HG03045 (cell line): Measurements from ENCODE around the gene SHISA9.

Source experiments
- ATAC-seq: cut with Tn5 transposase; IDR thresholded peaks from one replicate; pipeline ENCODE4 v1.9.1; 2021; ENCODE audit warnings: mild to moderate bottlenecking, moderate library complexity; ENCODE audit not compliant: unreplicated experiment

Gene SHISA9

GRCh38 chr16:13012601-13013000 is 111.2 kb downstream of the SHISA9 start:
- ATAC-seq: no peak

- ATAC-seq: no peak
Measured at GRCh38 chr16:13013043-13013442, 111.6 kb downstream of the SHISA9 start.

DNA sequence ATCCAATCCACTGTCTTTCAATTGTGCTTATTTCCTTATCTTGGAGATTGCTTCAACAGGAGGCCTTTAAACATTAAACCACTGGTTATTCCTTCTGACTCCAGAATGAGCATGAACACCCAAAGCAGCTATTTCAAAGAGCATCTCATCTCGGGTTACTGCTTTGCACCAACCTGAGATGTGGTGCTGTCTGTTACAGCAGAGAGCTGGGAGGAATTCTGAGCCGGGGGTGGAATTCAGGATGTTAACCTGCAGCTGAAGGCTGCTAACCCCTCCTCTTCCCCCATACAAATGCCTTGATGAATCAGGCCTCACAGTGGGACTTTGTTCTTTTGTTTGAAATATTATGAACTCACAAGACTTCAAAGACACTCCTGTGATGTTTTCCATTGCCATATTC is 113.1 kb downstream of the SHISA9 start:
- ATAC-seq: no peak

DNA sequence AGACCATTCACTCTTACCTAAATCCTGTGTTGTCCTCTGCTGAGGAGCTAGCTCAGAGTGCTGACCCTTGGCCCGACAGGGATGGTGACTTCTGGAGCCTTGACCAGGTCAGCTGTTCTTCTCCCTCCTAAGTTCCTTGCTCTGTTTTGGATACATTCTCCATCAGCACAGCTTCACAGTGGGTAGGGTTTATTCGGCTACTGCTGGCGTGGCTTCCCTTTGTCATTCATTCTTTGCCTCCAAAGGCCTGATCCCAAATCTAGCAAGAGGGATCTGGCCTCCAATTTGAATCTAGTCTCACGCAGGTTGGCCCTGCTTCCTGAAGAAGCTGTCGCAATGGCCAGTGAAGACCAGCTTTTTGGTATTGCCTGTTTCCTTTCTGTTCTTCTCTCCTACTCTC is 116.6 kb downstream of the SHISA9 start:
- no peak for ATAC-seq

GRCh38 chr16:13021996-13022395 is 120.6 kb downstream of the SHISA9 start:
- no peak for ATAC-seq

- no peak for ATAC-seq
Measured at GRCh38 chr16:13029786-13030185, 128.4 kb downstream of the SHISA9 start.

GRCh38 chr16:13030769-13031168 is 129.4 kb downstream of the SHISA9 start:
- no peak for ATAC-seq

DNA sequence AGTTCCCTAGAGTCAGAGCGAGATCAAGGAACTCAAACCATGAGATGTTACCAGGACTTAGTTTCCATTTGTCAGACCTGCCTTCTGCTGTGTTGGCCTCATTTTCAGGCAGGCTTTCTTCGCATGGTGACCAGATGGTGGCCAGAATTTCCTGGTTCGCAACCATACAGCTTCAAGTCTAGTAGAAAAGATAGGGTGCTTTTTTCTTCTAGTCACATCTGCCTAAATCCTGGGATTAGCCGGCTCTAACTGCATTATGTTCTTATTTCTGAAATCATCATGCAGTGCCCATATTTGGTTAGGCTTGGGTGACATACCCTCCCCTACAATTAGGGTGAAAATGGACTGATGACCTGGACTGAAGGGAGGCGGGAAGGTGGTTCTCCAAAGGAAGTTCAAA is 131.5 kb downstream of the SHISA9 start:
- no peak for ATAC-seq

DNA sequence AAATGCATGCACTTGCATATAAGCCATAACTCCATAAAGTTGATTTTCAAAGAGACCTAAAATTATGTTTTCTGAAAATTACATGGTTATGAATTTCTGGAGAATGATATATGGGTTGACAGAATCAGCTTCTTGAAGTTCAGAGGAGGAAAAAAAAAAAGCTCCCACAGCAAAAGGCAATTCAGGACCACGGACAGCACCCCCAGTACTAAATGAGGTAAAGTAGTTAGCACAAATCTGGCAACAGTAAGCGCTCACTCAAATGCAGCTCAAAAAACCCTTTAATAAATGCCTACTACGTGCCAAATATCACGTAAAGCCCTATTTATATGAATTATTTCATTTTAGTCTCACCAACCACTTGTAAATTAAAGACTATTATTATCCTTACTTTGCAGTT is 135.2 kb downstream of the SHISA9 start:
- no peak for ATAC-seq

DNA sequence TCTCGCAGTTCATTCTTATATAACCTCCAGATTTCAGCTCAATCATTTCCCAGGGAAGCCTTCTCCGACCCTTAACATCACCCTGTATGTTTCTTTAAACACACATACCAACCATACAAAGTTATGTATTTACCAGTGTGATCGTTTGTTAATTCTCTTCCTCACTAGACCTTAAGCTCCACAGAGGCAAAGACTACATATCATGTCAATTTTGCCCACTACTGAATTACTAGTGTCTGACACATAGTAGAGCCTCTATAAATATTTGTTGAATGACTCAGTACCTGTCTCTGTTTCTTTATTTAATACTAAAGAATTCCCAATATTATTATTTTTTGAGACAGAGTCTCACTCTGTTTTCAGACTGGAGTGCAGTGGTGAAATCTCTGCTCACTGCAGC is 137.2 kb downstream of the SHISA9 start:
- no peak for ATAC-seq

DNA sequence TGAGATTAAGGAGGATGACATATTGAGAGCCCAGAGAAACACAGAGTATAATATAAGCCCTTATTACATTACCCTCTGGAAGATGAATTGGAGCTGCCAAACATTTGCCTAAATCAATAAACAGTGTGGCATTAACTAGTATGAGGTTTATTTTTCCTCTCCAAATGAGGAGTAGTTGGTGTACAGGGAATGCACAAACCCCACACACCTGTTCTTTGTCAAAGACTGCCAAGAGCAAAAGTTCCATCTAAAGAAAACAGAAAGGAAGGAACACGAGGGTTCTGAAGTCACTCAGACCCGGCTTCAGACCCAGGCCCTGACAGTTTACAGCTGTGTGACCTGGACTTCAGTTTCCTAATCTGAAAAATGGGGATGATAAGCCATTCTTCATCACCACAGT is 138.1 kb downstream of the SHISA9 start:
- no peak for ATAC-seq

DNA sequence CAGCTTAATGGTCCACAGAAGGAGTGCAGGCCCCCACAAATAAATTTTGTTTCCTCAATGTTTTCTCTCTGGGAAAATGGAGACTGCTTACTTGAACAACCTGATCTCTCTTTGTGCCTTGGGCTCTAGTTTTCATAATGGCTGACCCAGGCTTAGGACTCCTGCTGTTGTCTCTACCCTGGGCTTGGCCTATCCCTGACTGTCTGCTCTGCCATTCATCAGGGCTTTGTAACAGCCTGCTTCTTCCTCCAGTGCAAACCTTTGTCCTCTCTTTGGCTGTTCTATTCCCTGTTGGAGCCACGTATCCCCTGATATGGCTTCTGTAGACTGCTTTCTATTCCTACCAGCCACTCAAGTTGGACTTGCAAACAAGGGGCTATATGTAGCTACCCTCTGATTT is 139.8 kb downstream of the SHISA9 start:
- ATAC-seq: no peak

- no peak for ATAC-seq
Measured at GRCh38 chr16:13041646-13042290, 140.4 kb downstream of the SHISA9 start.

DNA sequence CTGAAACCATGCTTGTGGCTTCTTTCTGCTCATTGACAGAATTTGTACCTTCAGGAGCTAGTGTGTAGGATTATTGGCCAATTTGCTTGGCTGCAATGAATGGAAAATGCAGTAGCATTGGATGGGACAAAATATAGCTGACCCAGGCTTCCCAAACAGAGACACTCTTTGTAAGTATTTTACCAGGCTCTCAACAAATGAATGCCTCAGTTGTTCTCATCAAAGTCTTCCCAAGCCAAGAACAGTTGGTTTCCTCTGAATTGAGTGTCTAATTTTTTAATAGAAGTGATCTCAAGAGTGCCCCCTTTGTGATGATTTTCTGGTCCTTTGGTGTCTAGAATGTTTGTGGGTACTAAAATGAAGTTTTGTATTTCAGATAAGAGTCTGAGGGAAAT is 140.9 kb downstream of the SHISA9 start:
- ATAC-seq: no peak

GRCh38 chr16:13046061-13046821 is 144.8 kb downstream of the SHISA9 start:
- no peak for ATAC-seq

DNA sequence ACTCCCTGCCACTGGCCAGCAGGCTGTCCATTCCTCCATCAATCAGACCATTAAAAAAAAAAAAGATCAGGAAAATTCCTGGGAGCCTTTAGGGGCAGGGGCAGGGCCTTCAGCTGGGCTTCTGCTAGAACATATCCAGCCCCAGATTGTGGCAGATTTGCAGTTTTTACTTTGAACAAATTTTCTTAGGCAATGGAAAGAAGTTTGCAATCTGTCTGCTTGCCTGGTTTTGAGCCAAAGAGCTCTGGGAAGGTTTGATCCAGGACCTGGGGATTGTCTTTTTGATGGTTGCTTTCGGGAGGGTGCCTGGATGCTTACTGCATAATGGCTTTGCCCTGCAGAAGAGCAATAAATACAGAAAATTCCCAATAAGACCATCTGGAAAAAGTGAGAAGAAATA is 145.9 kb downstream of the SHISA9 start:
- ATAC-seq: no peak

GRCh38 chr16:13049688-13050087 is 148.3 kb downstream of the SHISA9 start:
- no peak for ATAC-seq

- ATAC-seq: no peak
Measured at GRCh38 chr16:13052431-13052830, 151.0 kb downstream of the SHISA9 start.

- no peak for ATAC-seq
Measured at GRCh38 chr16:13055480-13055879, 154.1 kb downstream of the SHISA9 start.

DNA sequence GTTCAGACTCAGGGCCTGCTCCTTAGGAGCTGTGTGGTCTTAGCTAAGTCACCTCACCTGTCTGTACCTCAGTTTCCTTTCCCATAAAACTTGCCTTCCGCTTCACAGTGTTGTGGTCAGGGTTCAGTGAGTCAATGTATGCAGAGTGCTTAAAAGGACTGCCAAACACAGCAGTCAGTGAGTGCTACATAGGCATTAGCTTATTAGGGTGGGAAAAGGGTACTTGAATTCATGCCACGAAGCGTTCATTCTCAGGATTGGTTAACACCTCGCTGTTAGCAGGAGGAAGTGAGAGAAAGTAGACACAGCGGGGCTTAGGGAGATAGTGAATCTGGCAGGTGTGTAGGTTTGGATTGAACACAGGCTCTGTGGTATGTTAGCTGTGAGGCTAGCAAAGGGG is 155.2 kb downstream of the SHISA9 start:
- ATAC-seq: no peak

- no peak for ATAC-seq
Measured at GRCh38 chr16:13060932-13061331, 159.5 kb downstream of the SHISA9 start.

DNA sequence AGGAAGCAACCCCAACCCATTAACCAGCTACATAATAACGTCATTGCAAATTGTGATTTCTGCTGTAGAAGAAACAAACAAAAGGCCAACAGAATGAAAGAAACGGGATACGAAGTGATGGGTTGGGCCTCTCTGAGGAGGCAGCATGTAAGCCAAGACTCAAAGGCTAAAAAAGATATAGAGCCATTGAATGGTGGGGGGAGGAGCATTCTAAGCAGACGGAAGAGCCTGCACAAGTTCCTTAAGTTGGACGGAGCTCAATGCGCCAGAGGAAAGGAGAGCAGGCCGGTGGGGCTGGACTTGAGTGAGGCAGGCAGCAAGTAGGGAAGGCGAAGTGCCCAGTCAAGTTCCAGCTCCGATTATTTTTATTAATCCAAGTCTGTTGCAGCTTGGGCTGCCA is 160.3 kb downstream of the SHISA9 start:
- no peak for ATAC-seq

DNA sequence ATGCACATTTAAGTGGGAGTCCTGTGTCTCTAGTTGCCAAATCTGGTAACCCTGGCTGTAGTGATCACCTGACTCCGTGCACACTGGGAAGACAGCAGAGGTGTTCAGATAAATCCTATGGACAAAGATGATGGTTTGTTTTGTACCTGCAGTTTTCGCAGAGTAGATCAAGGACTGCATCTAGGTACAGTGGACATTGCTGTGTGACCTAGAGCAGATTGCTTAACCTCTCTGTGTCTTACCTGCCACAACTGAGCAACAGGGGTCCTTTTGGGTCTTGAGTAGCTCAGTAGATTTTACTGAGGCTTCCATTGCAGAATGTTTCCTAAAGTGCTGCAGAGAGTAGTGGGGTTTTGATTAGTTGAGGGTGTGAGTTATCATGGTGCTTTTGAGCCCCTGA is 160.8 kb downstream of the SHISA9 start:
- no peak for ATAC-seq
